Measurements from ENCODE around the gene DCP1B. TPM values are rescaled to one million over a fixed set of nuclear protein-coding genes. Genes with fewer than 3 reads are reported as not detected.
A peak's percentile ranks its signal among the peaks of the same experiment; 100 is the strongest.
"Not testable (repeated sequence)": the region's sequence is repeated elsewhere in the genome, so short reads cannot be mapped to it uniquely, and the experiment has no call there.

The DCP1B gene
- total and polyA plus RNA-seq, 11 donors = 1.3 to 5.7 (median 2.4) TPM

DNA sequence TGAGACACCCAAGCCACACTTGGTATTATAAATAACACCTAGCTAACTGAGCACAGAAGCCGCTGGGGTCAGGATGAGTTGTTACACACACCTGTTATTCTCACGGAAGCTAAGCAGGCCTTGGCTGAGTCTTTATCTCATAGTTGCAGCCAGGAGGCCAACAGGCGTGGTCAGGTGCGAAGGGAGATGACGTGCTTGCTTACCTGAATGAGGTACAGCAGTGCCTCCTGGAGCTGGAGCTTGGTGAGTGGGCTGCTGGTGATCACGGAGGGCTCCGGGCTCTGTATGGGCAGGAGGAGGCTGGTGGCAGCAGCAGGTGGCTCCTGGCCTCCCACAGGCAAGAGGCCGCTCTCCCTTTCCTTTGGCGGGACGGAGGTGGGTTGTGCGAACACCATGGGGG lies 55.4 kb downstream of the DCP1B start:
- Histone ChIP-seq H3K9me3 (peaks cover 0 to 2% (median 0%) of the 10 kb centered on the region in 12 donors), H3K4me3 (no peak overlapping the region), H3K4me1 (peaks cover 0 to 10% (median 0%) of the 10 kb centered on the region in 12 donors), H3K27me3 (no peaks in the 10 kb centered on the region), H3K36me3 (peaks cover 0 to 87% (median 65%) of the 10 kb centered on the region in 9 donors), H3K27ac (peak overlapping the region in 1 of 12 donors; percentile 83)
- TF ChIP-seq, protein P1, sequence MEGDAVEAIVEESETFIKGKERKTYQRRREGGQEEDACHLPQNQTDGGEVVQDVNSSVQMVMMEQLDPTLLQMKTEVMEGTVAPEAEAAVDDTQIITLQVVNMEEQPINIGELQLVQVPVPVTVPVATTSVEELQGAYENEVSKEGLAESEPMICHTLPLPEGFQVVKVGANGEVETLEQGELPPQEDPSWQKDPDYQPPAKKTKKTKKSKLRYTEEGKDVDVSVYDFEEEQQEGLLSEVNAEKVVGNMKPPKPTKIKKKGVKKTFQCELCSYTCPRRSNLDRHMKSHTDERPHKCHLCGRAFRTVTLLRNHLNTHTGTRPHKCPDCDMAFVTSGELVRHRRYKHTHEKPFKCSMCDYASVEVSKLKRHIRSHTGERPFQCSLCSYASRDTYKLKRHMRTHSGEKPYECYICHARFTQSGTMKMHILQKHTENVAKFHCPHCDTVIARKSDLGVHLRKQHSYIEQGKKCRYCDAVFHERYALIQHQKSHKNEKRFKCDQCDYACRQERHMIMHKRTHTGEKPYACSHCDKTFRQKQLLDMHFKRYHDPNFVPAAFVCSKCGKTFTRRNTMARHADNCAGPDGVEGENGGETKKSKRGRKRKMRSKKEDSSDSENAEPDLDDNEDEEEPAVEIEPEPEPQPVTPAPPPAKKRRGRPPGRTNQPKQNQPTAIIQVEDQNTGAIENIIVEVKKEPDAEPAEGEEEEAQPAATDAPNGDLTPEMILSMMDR (IDR thresholded peaks at IDR 0.05) = no peak
- TF ChIP-seq POLR2A (IDR thresholded peaks at IDR 0.05) = no peak
- ATAC-seq (peak in 1 of 4 donors; percentile 9), DNase-seq (no peak)
- 96 to 98% (median 97%) methylated on average over 11 of the region's 11 CpGs for WGBS, 4 donors
- intact Hi-C loops (cut with DNase I) = no loop called here

- H3K27ac ChIP-seq = peak overlapping the region in 2 of 12 donors; percentile 9 to 83
- ATAC-seq = peak in 1 of 4 donors; percentile 28
- H3K27me3 ChIP-seq = no peaks in the 10 kb centered on the region
- peaks cover 0 to 10% (median 0%) of the 10 kb centered on the region in 12 donors for H3K4me1 ChIP-seq
- H3K4me3 ChIP-seq = no peak overlapping the region
- DNase-seq = no peak
- WGBS, 4 donors = 43 to 75% (median 69%) methylated on average over 1 of the region's 1 CpG
- H3K9me3 ChIP-seq = peaks cover 0 to 2% (median 0%) of the 10 kb centered on the region in 12 donors
- TF ChIP-seq, protein P1 (IDR thresholded peaks at IDR 0.05) = no peak
- no peak for TF ChIP-seq POLR2A (IDR thresholded peaks at IDR 0.05)
- H3K36me3 ChIP-seq = peaks cover 0 to 79% (median 55%) of the 10 kb centered on the region in 9 donors
- intact Hi-C loops (cut with DNase I) = no loop called here
Measured at GRCh38 chr12:1947081-1947480, 57.2 kb downstream of the DCP1B start.

DNA sequence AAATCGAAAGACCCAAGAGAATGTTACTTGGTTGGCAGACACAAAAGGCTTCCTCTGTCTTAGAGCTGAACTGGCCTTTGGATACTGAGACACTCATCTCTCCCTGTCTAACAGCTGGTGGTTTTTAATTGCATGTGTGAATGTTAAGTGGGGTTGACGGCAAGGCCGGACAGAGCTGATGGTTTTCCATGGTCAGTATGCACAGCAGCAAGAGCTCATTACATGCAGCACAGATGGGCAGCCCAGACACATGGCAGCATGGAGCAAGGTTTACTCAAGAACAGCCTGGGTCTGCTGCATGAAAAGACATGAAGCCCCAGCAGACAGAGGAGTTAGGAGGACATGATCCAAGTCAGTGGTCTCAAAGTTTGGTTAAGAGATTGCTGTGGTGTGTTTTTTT lies 58.0 kb downstream of the DCP1B start:
- H3K36me3 ChIP-seq = peaks cover 0 to 74% (median 49%) of the 10 kb centered on the region in 9 donors
- no peaks in the 10 kb centered on the region for H3K27me3 ChIP-seq
- H3K27ac ChIP-seq = peak overlapping the region in 2 of 12 donors; percentile 9 to 83
- DNase-seq (no peak), ATAC-seq (no peak)
- WGBS, 4 donors = 84 to 89% (median 86%) methylated on average over 3 of the region's 3 CpGs
- intact Hi-C loops (cut with DNase I) = no loop called here
- H3K4me1 ChIP-seq = peaks cover 0 to 10% (median 0%) of the 10 kb centered on the region in 12 donors
- H3K9me3 ChIP-seq = peaks cover 0 to 2% (median 0%) of the 10 kb centered on the region in 12 donors
- TF ChIP-seq, protein P1 (IDR thresholded peaks at IDR 0.05) = no peak
- no peak for TF ChIP-seq POLR2A (IDR thresholded peaks at IDR 0.05)
- H3K4me3 ChIP-seq = no peak overlapping the region

DNA sequence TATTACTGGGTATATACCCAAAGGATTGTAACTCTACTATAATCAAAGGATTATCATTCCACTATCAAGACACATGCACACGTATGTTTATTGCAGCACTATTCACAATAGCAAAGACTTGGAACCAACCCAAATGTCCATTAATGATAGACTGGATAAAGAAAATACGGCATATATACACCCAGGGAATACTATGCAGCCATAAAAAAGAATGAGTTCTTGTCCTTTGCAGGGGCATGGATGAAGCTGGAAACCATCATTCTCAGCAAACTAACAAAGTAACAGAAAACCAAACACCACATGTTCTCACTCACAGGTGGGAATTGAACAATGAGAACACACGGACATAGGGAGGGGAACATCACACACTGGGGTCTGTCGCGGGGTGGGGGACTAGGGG lies 58.8 kb downstream of the DCP1B start:
- H3K4me1 ChIP-seq; DNase-seq; ATAC-seq; H3K27me3 ChIP-seq; H3K4me3 ChIP-seq; H3K9me3 ChIP-seq; intact Hi-C loops (cut with DNase I): not testable (repeated sequence)
- Histone ChIP-seq H3K36me3 (peaks cover 0 to 72% (median 51%) of the 10 kb centered on the region in 9 donors), H3K27ac (peak overlapping the region in 1 of 12 donors; percentile 83)
- WGBS, 4 donors = 90 to 95% (median 94%) methylated on average over 5 of the region's 5 CpGs
